Astrocyte of the hippocampus (primary cell): Measurements from ENCODE around the gene ADAM12.

ENCODE experiments used
- DNase-seq: peaks from one replicate; pipeline ENCODE4 v3.0.0; 2011; ENCODE audit warnings: low read depth, low spot score

Gene ADAM12

GRCh38 chr10:126123466-126123865 is 264.8 kb downstream of the ADAM12 start:
- DNase-seq: no peak

GRCh38 chr10:126122881-126123280 is 265.4 kb downstream of the ADAM12 start:
- DNase-seq: no peak

- DNase-seq: no peak
Measured at GRCh38 chr10:126119599-126119998, 268.7 kb downstream of the ADAM12 start.

GRCh38 chr10:126118476-126118875 is 269.8 kb downstream of the ADAM12 start:
- no peak for DNase-seq

GRCh38 chr10:126117196-126117595 is 271.1 kb downstream of the ADAM12 start:
- no peak for DNase-seq

- DNase-seq: no peak
Measured at GRCh38 chr10:126115886-126116285, 272.4 kb downstream of the ADAM12 start.

- no peak for DNase-seq
Measured at GRCh38 chr10:126114884-126115555, 273.3 kb downstream of the ADAM12 start.

- DNase-seq: no peak
Measured at GRCh38 chr10:126111516-126111915, 276.8 kb downstream of the ADAM12 start.

- DNase-seq: peak; percentile 34
Measured at GRCh38 chr10:126110489-126111180, 277.6 kb downstream of the ADAM12 start.

GRCh38 chr10:126109893-126110292 is 278.4 kb downstream of the ADAM12 start:
- DNase-seq: no peak

- no peak for DNase-seq
Measured at GRCh38 chr10:126108693-126109092, 279.6 kb downstream of the ADAM12 start.

GRCh38 chr10:126104767-126105166 is 283.5 kb downstream of the ADAM12 start:
- DNase-seq: no peak

- DNase-seq: no peak
Measured at GRCh38 chr10:126102636-126103035, 285.6 kb downstream of the ADAM12 start.

GRCh38 chr10:126101736-126102135 is 286.5 kb downstream of the ADAM12 start:
- DNase-seq: no peak

- no peak for DNase-seq
Measured at GRCh38 chr10:126101325-126101724, 287.0 kb downstream of the ADAM12 start.

GRCh38 chr10:126099366-126099765 is 288.9 kb downstream of the ADAM12 start:
- no peak for DNase-seq

GRCh38 chr10:126098226-126098581 is 290.1 kb downstream of the ADAM12 start:
- DNase-seq: no peak

- DNase-seq: peak; percentile 31
Measured at GRCh38 chr10:126097558-126098225, 290.6 kb downstream of the ADAM12 start.

GRCh38 chr10:126094537-126094936 is 293.7 kb downstream of the ADAM12 start:
- DNase-seq: no peak

- peak; percentile 64 for DNase-seq
Measured at GRCh38 chr10:126092366-126093215, 295.7 kb downstream of the ADAM12 start.

GRCh38 chr10:126090911-126091728 is 297.2 kb downstream of the ADAM12 start:
- DNase-seq: peak; percentile 81
